HG03095 (cell line): Measurements from ENCODE around the gene ALOXE3.
A peak's percentile ranks its signal among the peaks of the same experiment; 100 is the strongest.

Source experiments
- ATAC-seq: cut with Tn5 transposase; IDR thresholded peaks from one replicate; pipeline ENCODE4 v1.9.1; 2021; ENCODE audit warnings: moderate library complexity; ENCODE audit not compliant: unreplicated experiment

The ALOXE3 gene

DNA sequence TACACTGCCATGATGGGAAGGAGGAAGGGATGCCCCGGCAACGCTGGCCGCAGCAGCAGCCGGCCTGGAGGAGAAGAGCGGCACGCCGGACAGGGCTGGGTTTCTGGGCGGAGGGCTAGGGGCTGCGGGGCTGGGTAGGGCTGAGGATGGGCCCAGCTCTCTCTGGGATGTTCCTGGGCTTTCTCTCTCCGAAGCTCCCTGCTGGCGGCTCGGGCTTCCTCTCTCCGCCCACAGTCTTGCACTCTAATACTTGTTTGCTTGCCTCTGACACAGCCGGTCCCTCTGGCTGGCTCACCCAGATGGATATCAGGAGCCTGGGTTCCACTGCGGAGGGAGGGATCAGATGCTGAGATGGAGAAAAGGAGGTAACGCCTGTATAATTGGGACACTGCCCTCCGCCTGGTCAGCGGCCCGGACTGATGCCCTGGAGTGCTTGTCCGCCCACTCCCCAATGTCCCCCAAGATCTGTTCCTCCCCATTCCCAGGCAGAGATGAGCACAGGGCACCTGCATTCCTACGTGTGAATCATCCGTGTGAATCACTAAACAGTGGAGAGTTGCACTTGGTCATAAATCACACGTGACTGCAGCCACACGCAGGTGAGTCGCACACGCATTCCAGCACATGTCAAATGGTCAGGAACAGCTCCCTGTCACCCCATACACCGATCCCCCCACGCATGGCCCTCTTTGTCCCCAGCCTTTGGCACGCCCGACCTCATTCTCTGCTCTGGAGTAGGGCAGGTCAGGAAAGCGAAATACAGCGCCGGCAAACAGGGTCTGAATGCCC is at the start of gene ALOXE3:
ALOXE3 (minus strand) TSS at position 535 of the 789 bp plus-strand sequence; CDS start at position 11, 524 bp downstream.
- ATAC-seq: no peak

DNA sequence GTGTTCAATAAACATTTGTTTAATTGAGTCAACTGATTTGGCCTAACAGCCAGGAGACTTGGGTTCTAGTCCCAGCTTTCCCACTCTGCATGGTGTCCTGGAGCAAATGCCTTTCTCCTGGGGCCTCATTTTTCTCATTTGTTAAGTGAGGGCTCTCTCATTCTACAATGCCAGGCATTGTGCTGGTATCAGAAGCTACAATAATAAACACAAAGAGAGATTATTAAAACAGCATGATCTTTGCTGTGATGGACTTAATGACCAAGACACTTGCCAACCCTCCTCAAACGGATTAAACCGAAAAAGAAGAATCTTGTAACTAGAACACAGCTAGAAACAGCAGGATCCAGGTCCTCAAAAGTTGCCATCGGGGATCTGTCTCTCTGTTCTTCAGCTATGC is 49.2 kb upstream of the ALOXE3 start:
- ATAC-seq: no peak

GRCh38 chr17:8166731-8167130 is 48.4 kb upstream of the ALOXE3 start:
- ATAC-seq: no peak

- ATAC-seq: no peak
Measured at GRCh38 chr17:8164815-8165131, 46.5 kb upstream of the ALOXE3 start.

DNA sequence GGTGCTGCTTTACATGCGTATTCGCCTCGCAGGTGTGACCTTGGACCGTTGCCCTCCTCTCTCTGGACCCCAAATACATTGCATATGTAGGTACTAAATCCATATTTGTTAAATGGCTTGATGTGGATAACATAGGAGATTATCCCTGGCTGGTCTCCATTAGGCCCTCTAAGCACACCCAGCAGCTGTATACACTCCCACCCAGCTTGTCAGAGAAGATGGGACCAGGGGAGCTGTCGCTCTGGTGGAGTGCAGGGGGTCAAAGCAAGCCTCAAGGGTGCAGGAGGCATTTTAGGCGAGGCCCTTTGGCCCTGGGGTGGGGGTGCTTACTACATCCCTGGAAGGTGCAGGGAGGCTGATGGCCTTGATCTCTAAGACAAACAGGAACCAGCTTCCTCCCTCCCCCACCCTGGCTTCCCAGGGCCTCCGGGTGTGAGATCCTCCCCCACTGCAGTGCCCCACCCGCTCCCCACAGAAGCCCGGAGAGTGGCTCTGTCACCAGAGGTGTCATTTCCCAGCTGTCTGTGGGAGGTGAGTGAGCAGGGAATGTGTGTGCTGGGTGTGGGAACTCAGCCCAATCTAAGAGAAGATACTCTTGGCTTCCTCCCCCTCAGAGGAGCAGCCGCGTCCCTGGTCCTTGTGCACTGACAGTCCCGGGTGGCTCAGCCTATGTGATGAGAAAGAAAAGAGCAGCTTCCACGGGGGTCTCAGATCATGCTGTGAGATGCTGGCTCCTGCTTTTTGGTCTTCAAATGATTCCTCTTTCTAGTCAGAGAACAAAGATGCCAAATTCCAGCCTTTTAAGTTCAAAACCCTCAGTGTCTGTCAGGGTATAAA is 45.9 kb upstream of the ALOXE3 start:
- ATAC-seq: no peak

GRCh38 chr17:8162997-8163977 is 45.0 kb upstream of the ALOXE3 start:
- no peak for ATAC-seq

GRCh38 chr17:8162233-8162996 is 44.1 kb upstream of the ALOXE3 start, which contains the start of gene VAMP2:
VAMP2 (minus strand) TSS chr17:8162948; CDS start chr17:8162879, 69 bp downstream.
- no peak for ATAC-seq

DNA sequence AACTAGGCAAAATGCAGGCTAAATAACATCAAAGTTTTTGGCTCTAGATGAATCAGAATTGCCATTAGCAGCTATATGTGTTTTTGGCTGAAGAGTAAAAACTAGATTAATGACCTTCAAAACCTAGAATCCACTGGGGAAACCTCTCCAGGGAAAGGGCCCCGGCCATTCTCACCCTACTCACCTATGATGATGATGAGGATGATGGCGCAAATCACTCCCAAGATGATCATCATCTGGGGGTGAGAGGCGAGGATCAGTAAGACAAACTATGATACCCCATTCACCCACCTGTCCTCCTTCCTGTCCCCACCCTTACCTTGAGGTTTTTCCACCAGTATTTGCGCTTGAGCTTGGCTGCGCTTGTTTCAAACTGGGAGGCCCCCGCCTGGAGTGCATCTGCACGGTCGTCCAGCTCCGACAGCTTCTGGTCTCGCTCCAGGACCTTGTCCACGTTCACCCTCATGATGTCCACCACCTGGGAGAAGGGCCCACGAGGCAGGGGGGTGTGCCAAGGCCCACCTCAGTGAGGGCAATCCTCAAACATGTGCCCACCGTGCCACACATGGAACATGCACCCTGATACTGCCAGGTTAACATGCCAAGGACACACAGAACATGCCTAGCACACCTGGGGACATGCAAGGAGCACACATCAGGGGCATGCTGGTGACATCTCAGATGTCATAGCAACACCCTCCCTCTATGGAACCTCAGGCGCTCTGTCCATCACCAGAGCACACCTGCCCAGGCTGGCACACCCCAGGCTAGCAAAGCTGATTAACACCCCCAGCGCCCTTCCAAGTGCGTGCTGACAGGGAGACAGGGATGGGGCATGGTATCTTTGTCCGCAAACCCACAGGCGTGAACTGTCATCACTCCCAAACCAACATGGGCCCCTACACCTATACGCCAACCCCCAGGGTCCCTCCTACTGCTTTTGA is 43.2 kb upstream of the ALOXE3 start:
- no peak for ATAC-seq

DNA sequence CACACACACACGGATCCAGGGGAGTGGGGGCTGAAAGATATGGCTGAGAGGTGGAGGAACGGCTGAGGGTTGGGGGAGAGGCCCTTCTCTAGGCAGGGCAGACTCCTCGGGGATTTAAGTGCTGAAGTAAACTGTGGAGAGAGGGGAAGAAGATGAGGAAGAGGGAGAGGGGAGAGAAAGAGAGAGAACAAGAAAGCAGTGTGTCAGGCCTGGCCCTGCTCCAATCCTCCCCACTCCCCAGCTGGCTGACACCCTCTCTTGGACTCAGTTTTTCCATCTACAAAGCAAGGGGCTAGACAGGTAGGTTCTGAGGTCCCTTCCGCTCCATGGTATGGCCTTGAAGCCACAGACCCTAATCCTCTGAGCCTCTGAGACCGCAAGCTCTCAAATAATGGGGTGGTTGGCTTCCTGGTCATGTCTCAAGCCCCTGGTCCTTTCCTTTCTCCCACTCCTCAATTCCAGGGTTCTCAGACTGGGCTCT is 42.5 kb upstream of the ALOXE3 start:
- ATAC-seq: no peak

DNA sequence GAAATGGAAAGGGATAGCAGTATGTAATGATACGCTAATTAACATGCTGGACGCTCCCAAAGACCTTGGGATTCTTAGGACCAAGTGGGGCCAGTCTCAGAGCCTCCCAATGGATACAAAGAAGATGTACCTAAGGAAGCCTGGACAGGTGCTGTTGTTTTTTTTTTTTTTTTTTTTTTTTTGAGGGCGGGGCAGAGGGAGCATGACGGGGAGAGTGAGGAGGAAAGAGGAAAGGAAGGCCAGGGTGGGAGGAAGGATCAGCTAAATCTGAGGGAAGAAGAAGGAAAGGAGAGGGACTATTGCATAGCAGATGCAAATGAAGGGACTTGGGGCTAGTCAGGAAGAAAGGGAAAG is 41.9 kb upstream of the ALOXE3 start:
- ATAC-seq: no peak

DNA sequence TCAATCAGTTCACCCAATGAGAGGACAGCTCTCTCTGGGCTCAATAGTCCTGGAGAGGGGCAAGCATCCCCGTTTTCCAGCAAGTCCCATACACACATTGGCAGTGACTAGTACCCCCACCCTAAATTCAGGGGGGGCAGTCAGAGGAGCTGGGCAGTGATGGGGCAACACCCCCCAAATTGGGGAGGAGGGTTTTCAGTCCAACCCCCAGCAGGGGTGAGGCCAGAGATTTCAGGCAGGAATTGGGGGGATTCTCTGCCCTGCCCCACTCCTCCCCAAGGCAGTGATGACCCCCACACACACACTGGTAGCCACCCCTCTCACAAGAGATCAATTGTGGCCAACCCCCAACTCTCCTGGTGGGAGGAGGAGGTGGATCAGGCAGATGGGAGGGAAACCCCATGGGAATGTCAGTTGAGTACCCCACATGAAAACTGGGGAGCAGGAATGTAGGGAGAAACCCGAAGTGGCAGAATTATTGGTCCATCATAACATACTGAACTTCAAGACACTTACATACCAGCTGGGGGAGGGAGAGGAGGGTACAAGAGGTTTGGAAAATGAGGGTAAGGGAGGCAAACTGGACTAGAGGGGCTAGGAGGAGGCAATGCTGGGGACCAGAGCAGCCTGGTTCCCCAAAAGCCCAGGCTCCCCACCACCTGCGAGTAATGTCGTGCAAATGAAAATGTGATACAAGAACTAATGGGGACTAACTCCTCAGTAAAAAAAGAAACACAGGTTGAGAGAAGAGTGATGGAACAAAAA is 41.3 kb upstream of the ALOXE3 start:
- ATAC-seq: no peak

DNA sequence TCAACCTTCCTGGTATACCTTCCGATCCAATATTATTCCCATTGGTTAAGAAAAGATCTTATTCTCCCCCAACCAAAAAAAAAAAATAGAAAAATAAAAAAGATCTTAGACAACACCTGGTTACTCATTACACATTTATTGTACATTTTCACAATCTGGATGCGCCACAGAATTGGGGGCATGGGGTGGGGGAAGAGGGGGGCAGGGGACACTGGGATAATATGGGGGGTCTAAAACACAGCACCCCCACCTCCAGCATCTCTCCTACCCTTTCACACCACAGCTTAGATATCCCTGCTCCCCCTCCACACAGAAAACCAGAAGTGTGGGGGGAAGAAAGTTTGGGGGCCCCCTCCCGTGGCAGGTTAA is 40.7 kb upstream of the ALOXE3 start:
- no peak for ATAC-seq

DNA sequence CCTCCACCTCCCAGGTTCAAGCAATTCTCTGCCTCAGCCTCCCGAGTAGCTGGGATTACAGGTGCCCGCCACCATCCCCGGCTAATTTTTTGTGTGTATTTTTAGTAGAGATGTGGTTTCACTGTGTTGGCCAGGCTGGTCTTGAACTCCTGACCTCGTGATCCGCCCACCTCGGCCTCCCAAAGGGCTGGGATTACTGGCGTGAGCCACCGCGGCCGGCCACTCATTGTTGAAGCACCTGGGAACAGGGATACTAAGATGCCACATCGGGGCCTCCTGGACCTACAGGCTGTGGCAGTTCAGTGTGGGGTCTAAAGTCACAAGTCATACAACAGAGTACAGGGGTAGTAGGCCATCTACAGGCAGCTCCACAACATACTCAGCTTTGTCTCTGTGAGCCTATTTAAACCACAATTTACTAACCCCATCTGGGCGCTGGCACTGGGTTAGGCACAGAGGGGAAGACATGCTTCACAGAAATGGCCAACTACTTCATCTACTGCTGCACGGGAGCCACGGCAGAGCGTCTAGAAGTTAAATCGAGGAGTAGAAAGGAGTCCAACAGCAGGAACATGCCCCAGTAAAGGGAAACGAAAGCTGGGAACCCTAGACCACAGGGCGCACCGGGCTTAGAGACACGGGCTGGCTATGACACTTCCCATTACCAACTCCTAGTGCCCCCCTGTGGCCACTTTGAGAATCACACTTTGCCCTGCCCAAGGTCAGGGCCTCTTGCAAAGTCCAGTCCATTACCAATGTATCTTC is 40.1 kb upstream of the ALOXE3 start:
- ATAC-seq: no peak

DNA sequence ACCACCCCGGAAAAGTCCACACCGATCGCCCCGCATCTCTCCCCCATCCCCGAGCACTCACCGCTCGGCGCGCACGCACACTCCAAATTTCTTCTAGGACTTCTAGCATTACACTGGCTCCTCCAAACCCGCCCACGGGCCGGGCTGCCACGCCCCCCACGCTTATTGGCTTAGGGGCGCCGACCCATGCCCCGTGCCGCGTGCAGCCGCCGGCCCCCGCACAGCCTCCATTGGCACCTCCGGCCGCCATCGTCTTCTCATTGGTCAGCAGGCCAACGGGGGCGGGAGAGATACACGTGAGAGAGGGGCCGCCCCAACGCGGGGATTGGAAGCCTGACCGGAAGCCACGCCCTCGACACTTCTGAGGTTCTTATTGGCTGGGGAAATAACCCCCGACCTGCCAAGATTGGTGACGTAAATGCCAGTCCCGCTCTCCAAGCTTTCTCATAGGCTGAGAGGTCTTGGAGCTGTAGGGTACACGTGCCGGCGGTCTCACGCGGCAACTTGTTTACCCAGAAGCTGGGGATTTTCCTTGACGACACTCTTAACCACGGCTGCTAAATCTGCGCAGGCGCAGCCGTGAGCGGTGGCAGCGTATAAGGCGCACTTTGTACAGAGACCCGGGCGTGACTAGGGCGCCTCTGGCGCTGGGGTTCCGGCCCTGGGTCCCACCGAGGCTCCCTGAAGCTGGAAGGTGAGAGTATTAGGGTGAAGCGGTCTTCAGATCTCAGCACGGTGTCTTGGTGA is 38.1 kb upstream of the ALOXE3 start:
- peak; percentile 72 for ATAC-seq

DNA sequence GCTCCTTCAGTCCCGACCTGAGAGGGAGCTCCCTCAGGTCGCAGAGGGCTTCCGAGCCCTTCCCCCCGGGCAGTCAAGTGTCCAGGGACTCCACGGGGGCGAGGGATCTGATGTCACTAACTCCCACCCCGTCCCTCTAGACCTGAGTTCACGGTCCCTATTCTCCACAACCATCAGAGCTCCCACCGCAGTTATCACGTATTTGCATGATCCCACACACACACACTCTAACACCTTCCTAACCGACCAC is 37.6 kb upstream of the ALOXE3 start:
- no peak for ATAC-seq

- no peak for ATAC-seq
Measured at GRCh38 chr17:8155231-8155995, 37.1 kb upstream of the ALOXE3 start.
